ENCODE data around the gene DTYMK.
A peak's percentile ranks its signal among the peaks of the same experiment; 100 is the strongest.

DTYMK gene

GRCh38 chr2:241690202-241690717 lies 3.6 kb upstream of the DTYMK start:
- peaks cover 33% of the 10 kb centered on the region for H3K4me1 Mint-ChIP-seq
- ATAC-seq (no peak), DNase-seq (no peak)
- peak overlapping the region; percentile 56 for H3K27ac Mint-ChIP-seq
- H3K9me3 Mint-ChIP-seq: no peaks in the 10 kb centered on the region
- no peak overlapping the region for H3K4me3 Mint-ChIP-seq
- peaks cover 36% of the 10 kb centered on the region for H3K36me3 Mint-ChIP-seq (ENCODE audit: low read depth)
- H3K27me3 Mint-ChIP-seq: no peaks in the 10 kb centered on the region

- no peaks in the 10 kb centered on the region for H3K9me3 Mint-ChIP-seq
- H3K4me3 Mint-ChIP-seq: peak overlapping the region; percentile 61
- peaks cover 40% of the 10 kb centered on the region for H3K36me3 Mint-ChIP-seq (ENCODE audit: low read depth)
- H3K27me3 Mint-ChIP-seq: no peaks in the 10 kb centered on the region
- peak overlapping the region; percentile 65 for H3K27ac Mint-ChIP-seq
- H3K4me1 Mint-ChIP-seq: peaks cover 36% of the 10 kb centered on the region
- DNase-seq (no peak), ATAC-seq (no peak)
Observed at GRCh38 chr2:241689306-241689705, 2.7 kb upstream of the DTYMK start.

- ATAC-seq: peak; percentile 2
- peaks cover 51% of the 10 kb centered on the region for H3K36me3 Mint-ChIP-seq (ENCODE audit: low read depth)
- H3K27ac Mint-ChIP-seq: peak overlapping the region; percentile 87
- no peak for DNase-seq
- H3K9me3 Mint-ChIP-seq: no peaks in the 10 kb centered on the region
- no peaks in the 10 kb centered on the region for H3K27me3 Mint-ChIP-seq
- H3K4me3 Mint-ChIP-seq: peak overlapping the region; percentile 97
- H3K4me1 Mint-ChIP-seq: peaks cover 39% of the 10 kb centered on the region
Observed at GRCh38 chr2:241686324-241686649, 328 bp downstream of the DTYMK start.

GRCh38 chr2:241680827-241681599 lies 5.6 kb downstream of the DTYMK start:
- no peak overlapping the region for H3K27ac Mint-ChIP-seq
- H3K36me3 Mint-ChIP-seq (ENCODE audit: low read depth): peaks cover 61% of the 10 kb centered on the region
- DNase-seq (no peak), ATAC-seq (peak; percentile 7)
- H3K27me3 Mint-ChIP-seq: no peaks in the 10 kb centered on the region
- no peaks in the 10 kb centered on the region for H3K9me3 Mint-ChIP-seq
- H3K4me3 Mint-ChIP-seq: no peak overlapping the region
- peaks cover 15% of the 10 kb centered on the region for H3K4me1 Mint-ChIP-seq

GRCh38 chr2:241680044-241680443 lies 6.6 kb downstream of the DTYMK start:
- DNase-seq (no peak), ATAC-seq (no peak)
- Mint-ChIP-seq H3K27me3 (no peaks in the 10 kb centered on the region), H3K4me1 (peaks cover 7% of the 10 kb centered on the region), H3K9me3 (no peaks in the 10 kb centered on the region), H3K36me3 (ENCODE audit: low read depth) (peaks cover 56% of the 10 kb centered on the region), H3K27ac (no peak overlapping the region), H3K4me3 (no peak overlapping the region)

GRCh38 chr2:241678784-241679540 lies 7.7 kb downstream of the DTYMK start:
- Mint-ChIP-seq H3K9me3 (no peaks in the 10 kb centered on the region), H3K4me1 (peaks cover 4% of the 10 kb centered on the region), H3K27ac (peak overlapping the region; percentile 62), H3K4me3 (no peak overlapping the region), H3K27me3 (no peaks in the 10 kb centered on the region), H3K36me3 (ENCODE audit: low read depth) (peaks cover 47% of the 10 kb centered on the region)
- no peak for ATAC-seq
- no peak for DNase-seq

GRCh38 chr2:241678307-241678706 lies 8.3 kb downstream of the DTYMK start:
- no peaks in the 10 kb centered on the region for H3K27me3 Mint-ChIP-seq
- no peak for DNase-seq
- ATAC-seq: no peak
- H3K36me3 Mint-ChIP-seq (ENCODE audit: low read depth): peaks cover 43% of the 10 kb centered on the region
- no peaks in the 10 kb centered on the region for H3K9me3 Mint-ChIP-seq
- peaks cover 6% of the 10 kb centered on the region for H3K4me1 Mint-ChIP-seq
- H3K4me3 Mint-ChIP-seq: no peak overlapping the region
- H3K27ac Mint-ChIP-seq: no peak overlapping the region

GRCh38 chr2:241677392-241677791 lies 9.2 kb downstream of the DTYMK start:
- Mint-ChIP-seq H3K27ac (no peak overlapping the region), H3K36me3 (ENCODE audit: low read depth) (peaks cover 36% of the 10 kb centered on the region), H3K4me1 (peaks cover 10% of the 10 kb centered on the region), H3K4me3 (no peak overlapping the region), H3K27me3 (no peaks in the 10 kb centered on the region), H3K9me3 (no peaks in the 10 kb centered on the region)
- ATAC-seq (no peak), DNase-seq (no peak)

- peak overlapping the region; percentile 18 for H3K27ac Mint-ChIP-seq
- H3K4me3 Mint-ChIP-seq: no peak overlapping the region
- H3K9me3 Mint-ChIP-seq: no peaks in the 10 kb centered on the region
- H3K36me3 Mint-ChIP-seq (ENCODE audit: low read depth): peaks cover 31% of the 10 kb centered on the region
- H3K4me1 Mint-ChIP-seq: peaks cover 10% of the 10 kb centered on the region
- no peak for DNase-seq
- no peaks in the 10 kb centered on the region for H3K27me3 Mint-ChIP-seq
- ATAC-seq: no peak
Observed at GRCh38 chr2:241676665-241677064, 9.9 kb downstream of the DTYMK start.

GRCh38 chr2:241675885-241676284 lies 10.7 kb downstream of the DTYMK start:
- Mint-ChIP-seq H3K36me3 (ENCODE audit: low read depth) (peaks cover 24% of the 10 kb centered on the region), H3K9me3 (no peaks in the 10 kb centered on the region), H3K4me3 (no peak overlapping the region), H3K27ac (no peak overlapping the region), H3K4me1 (peaks cover 10% of the 10 kb centered on the region), H3K27me3 (no peaks in the 10 kb centered on the region)
- no peak for ATAC-seq
- DNase-seq: no peak

GRCh38 chr2:241673797-241674725 lies 12.6 kb downstream of the DTYMK start:
- Mint-ChIP-seq H3K4me3 (no peak overlapping the region), H3K9me3 (no peaks in the 10 kb centered on the region), H3K4me1 (peaks cover 8% of the 10 kb centered on the region), H3K36me3 (ENCODE audit: low read depth) (peaks cover 15% of the 10 kb centered on the region), H3K27ac (no peak overlapping the region), H3K27me3 (no peaks in the 10 kb centered on the region)
- no peak for DNase-seq
- ATAC-seq: peak; percentile 4

GRCh38 chr2:241673189-241673663 lies 13.4 kb downstream of the DTYMK start:
- Mint-ChIP-seq H3K4me3 (no peak overlapping the region), H3K27me3 (no peaks in the 10 kb centered on the region), H3K27ac (no peak overlapping the region), H3K9me3 (no peaks in the 10 kb centered on the region), H3K36me3 (ENCODE audit: low read depth) (peaks cover 16% of the 10 kb centered on the region), H3K4me1 (peaks cover 8% of the 10 kb centered on the region)
- DNase-seq (no peak), ATAC-seq (no peak)

- DNase-seq: no peak
- no peak overlapping the region for H3K4me3 Mint-ChIP-seq
- peaks cover 13% of the 10 kb centered on the region for H3K36me3 Mint-ChIP-seq (ENCODE audit: low read depth)
- ATAC-seq: no peak
- H3K27me3 Mint-ChIP-seq: no peaks in the 10 kb centered on the region
- peaks cover 8% of the 10 kb centered on the region for H3K4me1 Mint-ChIP-seq
- H3K9me3 Mint-ChIP-seq: no peaks in the 10 kb centered on the region
- no peak overlapping the region for H3K27ac Mint-ChIP-seq
Observed at GRCh38 chr2:241672243-241673188, 14.1 kb downstream of the DTYMK start.
